GM21360 (cell line): ENCODE measurements around the gene HK1.
"Not testable (repeated sequence)": the region's sequence is repeated elsewhere in the genome, so short reads cannot be mapped to it uniquely, and the experiment has no call there.

Source experiments
- ATAC-seq: cut with Tn5 transposase; IDR thresholded peaks from one replicate; pipeline ENCODE4 v1.9.1; 2021; ENCODE audit warnings: mild to moderate bottlenecking, moderate library complexity; ENCODE audit not compliant: unreplicated experiment

The HK1 gene

GRCh38 chr10:69325637-69326523, 47.6 kb downstream of the HK1 start:
- ATAC-seq = not testable (repeated sequence)

- no peak for ATAC-seq
Measured at GRCh38 chr10:69326692-69327091, 48.4 kb downstream of the HK1 start.

- peak; percentile 78 for ATAC-seq
Measured at GRCh38 chr10:69327463-69328379, 49.4 kb downstream of the HK1 start.

GRCh38 chr10:69328380-69328735, 50.1 kb downstream of the HK1 start:
- ATAC-seq = no peak

GRCh38 chr10:69328888-69329287, 50.6 kb downstream of the HK1 start:
- ATAC-seq = not testable (repeated sequence)

GRCh38 chr10:69329721-69330178, 51.5 kb downstream of the HK1 start:
- no peak for ATAC-seq

- no peak for ATAC-seq
Measured at GRCh38 chr10:69331161-69331560, 52.9 kb downstream of the HK1 start.

- ATAC-seq = no peak
Measured at GRCh38 chr10:69332278-69333010, 54.1 kb downstream of the HK1 start.

GRCh38 chr10:69333205-69333604, 54.9 kb downstream of the HK1 start:
- ATAC-seq = no peak

GRCh38 chr10:69333865-69334301, 55.6 kb downstream of the HK1 start:
- not testable (repeated sequence) for ATAC-seq

- no peak for ATAC-seq
Measured at GRCh38 chr10:69334302-69335062, 56.2 kb downstream of the HK1 start.

- ATAC-seq = no peak
Measured at GRCh38 chr10:69335063-69335587, 56.8 kb downstream of the HK1 start.

GRCh38 chr10:69335613-69336012, 57.3 kb downstream of the HK1 start:
- no peak for ATAC-seq

GRCh38 chr10:69336952-69337295, 58.6 kb downstream of the HK1 start:
- ATAC-seq = no peak

- no peak for ATAC-seq
Measured at GRCh38 chr10:69337296-69338132, 59.2 kb downstream of the HK1 start.

GRCh38 chr10:69338133-69338456, 59.8 kb downstream of the HK1 start:
- no peak for ATAC-seq

GRCh38 chr10:69338547-69339450, 60.5 kb downstream of the HK1 start:
- ATAC-seq = no peak

GRCh38 chr10:69340695-69341094, 62.4 kb downstream of the HK1 start:
- ATAC-seq = no peak
